Hepatocyte (in vitro differentiated cells): ENCODE measurements around the gene PITPNC1. TPM values are rescaled to one million over a fixed set of nuclear protein-coding genes. Genes with fewer than 3 reads are reported as not detected.

Source experiments
- DNase-seq: peaks from one replicate; pipeline ENCODE4 v3.0.0-alpha.2; 2016; ENCODE audit warnings: low spot score
- H2AFZ ChIP-seq: fragments of 200-600 bp; sonication (generic); 2 replicates; pipeline ENCODE4 v1.6.0; 2016; ENCODE audit warnings: antibody characterized with exemption, mild to moderate bottlenecking
- H3K27ac ChIP-seq: fragments of 200-600 bp; sonication (generic); 2 replicates; pipeline ENCODE4 v1.5.1; 2016; ENCODE audit warnings: mild to moderate bottlenecking
- H3K27me3 ChIP-seq: fragments of 200-600 bp; sonication (generic); 2 replicates; pipeline ENCODE4 v1.6.1; 2016
- H3K36me3 ChIP-seq: fragments of 200-600 bp; sonication (generic); replicated peaks from 2 replicates; pipeline ENCODE4 v1.5.1; 2016; ENCODE audit warnings: low read depth; ENCODE audit not compliant: insufficient read depth
- H3K4me1 ChIP-seq: fragments of 200-600 bp; sonication (generic); 2 replicates; pipeline ENCODE4 v1.5.1; 2016; ENCODE audit warnings: mild to moderate bottlenecking, moderate library complexity; ENCODE audit not compliant: insufficient read depth
- H3K4me2 ChIP-seq: fragments of 200-600 bp; sonication (generic); 2 replicates; pipeline ENCODE4 v1.6.0; 2016
- H3K4me3 ChIP-seq: fragments of 200-600 bp; sonication (generic); 2 replicates; pipeline ENCODE4 v1.5.1; 2016; ENCODE audit warnings: mild to moderate bottlenecking
- H3K79me2 ChIP-seq: fragments of 200-600 bp; sonication (generic); 2 replicates; pipeline ENCODE4 v1.6.0; 2017; ENCODE audit warnings: mild to moderate bottlenecking
- H3K9me2 ChIP-seq: fragments of 200-600 bp; sonication (generic); replicated peaks from 2 replicates; pipeline ENCODE4 v1.6.0; 2017; ENCODE audit warnings: mild to moderate bottlenecking; ENCODE audit not compliant: insufficient read depth
- H3K9me3 ChIP-seq: fragments of 200-600 bp; sonication (generic); 2 replicates; pipeline ENCODE4 v1.5.1; 2016; ENCODE audit warnings: low read depth, mild to moderate bottlenecking
- H4K20me1 ChIP-seq: fragments of 200-600 bp; sonication (generic); 2 replicates; pipeline ENCODE4 v1.6.0; 2016; ENCODE audit warnings: mild to moderate bottlenecking; ENCODE audit not compliant: insufficient read depth, poor library complexity, severe bottlenecking
- EZH2 ChIP-seq: fragments of 200-600 bp; sonication (generic); IDR thresholded peaks from 2 replicates; pipeline ENCODE4 v1.6.1; 2016; ENCODE audit warnings: antibody characterized with exemption, mild to moderate bottlenecking, borderline replicate concordance
- EZH2phosphoT487 ChIP-seq: fragments of 200-600 bp; sonication (generic); IDR thresholded peaks from one replicate; pipeline ENCODE4 v1.6.1; 2018; ENCODE audit warnings: antibody characterized with exemption, mild to moderate bottlenecking, low read depth, moderate library complexity; ENCODE audit not compliant: unreplicated experiment, severe bottlenecking
- WGBS: methylation state at CpG from one replicate; pipeline ENCODE4 v1.1.6; 2016; ENCODE audit warnings: low lambda C conversion rate; ENCODE audit errors: missing lambda C conversion rate; 5-methylcytosine and 5-hydroxymethylcytosine counted together
- polyA plus RNA-seq: library from polyadenylated mRNA; unstranded; fragments of >200 nt; fragmentation: Nextera tagmentation; extraction: Ambion mirVana; gene quantifications from 2 replicates; pipeline ENCODE4 v1.2.1, GENCODE V29; 2016
- total RNA-seq: library from RNA; depleted of rRNA; stranded (reverse); fragments of >200 nt; gene quantifications from 2 replicates; pipeline ENCODE4 v1.2.3, GENCODE V29; 2014
- TF ChIP-seq, protein P1 (sequence below): fragments of 200-600 bp; sonication (generic); IDR thresholded peaks from 2 replicates; pipeline ENCODE4 v1.5.1; 2016; ENCODE audit warnings: antibody characterized with exemption, mild to moderate bottlenecking; ENCODE audit not compliant: poor library complexity

The PITPNC1 gene
- total and polyA plus RNA-seq, 2 experiments from 2014 or later: 4.6 to 8.1 TPM

DNA sequence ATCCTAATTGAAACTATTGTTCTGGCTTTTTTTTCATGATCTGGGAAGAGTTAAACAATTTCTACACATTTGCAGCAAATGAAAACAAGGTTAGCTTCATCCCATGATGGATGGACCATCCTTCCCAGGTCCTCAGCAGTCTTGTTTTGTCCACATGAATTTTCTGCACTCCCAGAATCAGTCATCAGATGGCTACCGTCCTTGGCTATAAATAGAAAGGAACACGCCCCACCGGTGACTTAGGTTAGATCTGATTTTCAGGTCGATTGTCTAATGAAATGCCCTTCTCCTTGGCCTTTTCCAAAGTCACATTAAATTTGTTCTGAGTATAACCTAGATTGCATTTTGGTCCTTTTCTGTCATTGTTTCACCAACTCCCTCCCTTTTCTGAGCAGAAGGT is 299.2 kb downstream of the PITPNC1 start:
- no peaks in the 10 kb centered on the region for H3K36me3 ChIP-seq
- H2AFZ ChIP-seq: no peak overlapping the region
- no peak overlapping the region for H3K4me2 ChIP-seq
- H4K20me1 ChIP-seq: no peaks in the 10 kb centered on the region
- H3K4me1 ChIP-seq: no peaks in the 10 kb centered on the region
- H3K27me3 ChIP-seq: no peaks in the 10 kb centered on the region
- no peak overlapping the region for H3K4me3 ChIP-seq
- H3K79me2 ChIP-seq: no peaks in the 10 kb centered on the region
- WGBS: 95% methylated on average over 4 of the region's 4 CpGs
- TF ChIP-seq EZH2phosphoT487: no peak
- no peak for TF ChIP-seq EZH2
- TF ChIP-seq, protein P1, sequence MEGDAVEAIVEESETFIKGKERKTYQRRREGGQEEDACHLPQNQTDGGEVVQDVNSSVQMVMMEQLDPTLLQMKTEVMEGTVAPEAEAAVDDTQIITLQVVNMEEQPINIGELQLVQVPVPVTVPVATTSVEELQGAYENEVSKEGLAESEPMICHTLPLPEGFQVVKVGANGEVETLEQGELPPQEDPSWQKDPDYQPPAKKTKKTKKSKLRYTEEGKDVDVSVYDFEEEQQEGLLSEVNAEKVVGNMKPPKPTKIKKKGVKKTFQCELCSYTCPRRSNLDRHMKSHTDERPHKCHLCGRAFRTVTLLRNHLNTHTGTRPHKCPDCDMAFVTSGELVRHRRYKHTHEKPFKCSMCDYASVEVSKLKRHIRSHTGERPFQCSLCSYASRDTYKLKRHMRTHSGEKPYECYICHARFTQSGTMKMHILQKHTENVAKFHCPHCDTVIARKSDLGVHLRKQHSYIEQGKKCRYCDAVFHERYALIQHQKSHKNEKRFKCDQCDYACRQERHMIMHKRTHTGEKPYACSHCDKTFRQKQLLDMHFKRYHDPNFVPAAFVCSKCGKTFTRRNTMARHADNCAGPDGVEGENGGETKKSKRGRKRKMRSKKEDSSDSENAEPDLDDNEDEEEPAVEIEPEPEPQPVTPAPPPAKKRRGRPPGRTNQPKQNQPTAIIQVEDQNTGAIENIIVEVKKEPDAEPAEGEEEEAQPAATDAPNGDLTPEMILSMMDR: no peak
- H3K9me2 ChIP-seq: no peaks in the 10 kb centered on the region
- DNase-seq: no peak
- H3K9me3 ChIP-seq: no peaks in the 10 kb centered on the region
- no peak overlapping the region for H3K27ac ChIP-seq

DNA sequence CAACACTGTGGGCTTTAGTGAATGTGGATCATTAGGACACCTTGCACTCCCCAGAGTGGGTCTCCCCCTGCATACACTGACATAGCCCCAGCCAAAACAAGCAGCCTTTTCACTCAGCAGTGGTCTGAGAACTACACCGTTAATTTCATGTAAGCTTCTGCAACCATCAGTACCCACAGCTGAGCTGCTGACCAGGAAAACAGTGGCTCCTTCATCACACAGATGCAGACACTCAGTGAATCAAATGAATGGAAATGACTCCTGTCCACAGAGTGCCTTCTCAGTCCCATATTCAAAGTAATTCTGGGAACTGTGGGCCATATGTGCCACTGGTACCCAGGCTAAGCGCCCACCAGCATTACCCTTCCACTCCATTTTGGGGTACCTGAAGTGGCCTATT is 301.3 kb downstream of the PITPNC1 start:
- no peaks in the 10 kb centered on the region for H3K4me1 ChIP-seq
- TF ChIP-seq EZH2phosphoT487: no peak
- H3K9me3 ChIP-seq: no peaks in the 10 kb centered on the region
- 89% methylated on average over 2 of the region's 2 CpGs for WGBS
- no peaks in the 10 kb centered on the region for H4K20me1 ChIP-seq
- no peak overlapping the region for H3K4me2 ChIP-seq
- H3K27ac ChIP-seq: no peak overlapping the region
- H3K4me3 ChIP-seq: no peak overlapping the region
- no peaks in the 10 kb centered on the region for H3K9me2 ChIP-seq
- no peak for DNase-seq
- no peaks in the 10 kb centered on the region for H3K36me3 ChIP-seq
- no peaks in the 10 kb centered on the region for H3K79me2 ChIP-seq
- H2AFZ ChIP-seq: no peak overlapping the region
- no peaks in the 10 kb centered on the region for H3K27me3 ChIP-seq

DNA sequence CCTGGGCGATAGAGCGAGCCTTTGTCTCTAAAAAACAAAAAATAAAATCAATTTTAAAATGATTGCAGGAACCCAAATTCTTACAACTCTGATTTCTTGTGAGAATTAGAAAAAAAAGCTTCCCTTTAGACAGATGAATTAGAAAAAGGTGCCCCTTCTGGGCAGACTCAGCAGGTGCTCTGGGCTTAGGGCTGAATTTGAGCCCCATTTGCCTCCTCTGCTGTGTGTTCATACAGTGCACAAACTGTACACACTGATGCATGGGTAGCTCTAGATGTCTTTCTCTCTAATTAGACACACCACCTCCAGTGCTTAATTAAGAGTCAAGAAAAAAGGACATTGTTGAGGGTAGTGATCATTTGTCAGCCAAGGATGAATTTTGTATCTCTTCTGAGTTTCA is 302.1 kb downstream of the PITPNC1 start:
- WGBS: 96% methylated on average over 2 of the region's 2 CpGs
- Histone ChIP-seq H2AFZ (no peak overlapping the region), H3K9me3 (no peaks in the 10 kb centered on the region), H3K4me2 (no peak overlapping the region), H3K27ac (no peak overlapping the region), H4K20me1 (no peaks in the 10 kb centered on the region), H3K9me2 (no peaks in the 10 kb centered on the region), H3K79me2 (no peaks in the 10 kb centered on the region), H3K4me1 (no peaks in the 10 kb centered on the region), H3K27me3 (no peaks in the 10 kb centered on the region), H3K4me3 (no peak overlapping the region), H3K36me3 (no peaks in the 10 kb centered on the region)
- TF ChIP-seq EZH2: no peak
- TF ChIP-seq, protein P1: no peak
- no peak for TF ChIP-seq EZH2phosphoT487
- DNase-seq: no peak

DNA sequence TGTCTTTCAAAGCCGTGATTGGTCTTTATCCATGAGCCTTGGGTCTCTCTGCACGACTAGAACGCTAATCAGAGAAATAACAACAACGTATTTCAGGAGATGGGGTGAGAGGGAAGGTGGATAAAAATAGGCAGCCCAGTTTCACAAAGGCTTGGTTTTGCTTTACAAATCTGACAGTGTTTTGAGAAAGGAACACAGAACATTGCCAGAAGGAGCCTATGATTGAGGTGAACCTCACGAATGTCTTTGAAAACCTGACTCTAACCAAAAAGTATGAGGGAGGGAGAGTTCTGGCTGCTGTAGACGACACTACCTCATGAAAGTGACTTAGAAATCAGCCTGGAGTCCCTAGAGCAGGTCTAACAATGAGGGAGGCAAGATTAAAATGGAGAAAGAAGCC is 302.6 kb downstream of the PITPNC1 start:
- Histone ChIP-seq H3K9me2 (no peaks in the 10 kb centered on the region), H3K9me3 (no peaks in the 10 kb centered on the region), H3K4me2 (no peak overlapping the region), H3K27ac (no peak overlapping the region), H4K20me1 (no peaks in the 10 kb centered on the region), H2AFZ (no peak overlapping the region), H3K4me3 (no peak overlapping the region), H3K79me2 (no peaks in the 10 kb centered on the region), H3K27me3 (no peaks in the 10 kb centered on the region), H3K36me3 (no peaks in the 10 kb centered on the region), H3K4me1 (no peaks in the 10 kb centered on the region)
- no peak for TF ChIP-seq EZH2phosphoT487
- no peak for TF ChIP-seq EZH2
- TF ChIP-seq, protein P1: no peak
- WGBS: over 99% methylated on average over 6 of the region's 6 CpGs
- no peak for DNase-seq
